ENCODE data around the gene RIC3. TPM values are rescaled to one million over a fixed set of nuclear protein-coding genes. Genes with fewer than 3 reads are reported as not detected.

The RIC3 gene
- total RNA-seq, 4 donors from 2014 or later: 2.7 to 14.1 (median 8.1) TPM

DNA sequence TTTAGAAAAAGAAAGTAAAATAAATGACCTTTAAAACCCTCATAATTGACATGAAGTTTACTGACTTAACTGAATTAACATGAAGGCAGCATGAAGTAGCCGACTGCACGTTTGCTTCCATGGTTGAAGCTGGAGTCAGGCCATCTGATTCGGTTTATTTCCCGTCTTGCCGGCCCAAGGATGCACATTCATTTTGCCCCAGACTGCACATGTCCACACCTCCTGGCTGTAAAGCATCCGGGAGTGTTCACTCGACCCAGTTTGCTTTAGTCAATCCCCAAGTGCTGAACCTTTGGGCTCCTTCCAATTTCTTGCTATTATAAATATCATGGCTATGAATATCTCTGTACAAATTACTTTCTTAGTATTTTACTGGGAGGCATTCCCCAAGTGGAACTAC, 105.5 kb downstream of the RIC3 start:
- TF ChIP-seq, protein P1, sequence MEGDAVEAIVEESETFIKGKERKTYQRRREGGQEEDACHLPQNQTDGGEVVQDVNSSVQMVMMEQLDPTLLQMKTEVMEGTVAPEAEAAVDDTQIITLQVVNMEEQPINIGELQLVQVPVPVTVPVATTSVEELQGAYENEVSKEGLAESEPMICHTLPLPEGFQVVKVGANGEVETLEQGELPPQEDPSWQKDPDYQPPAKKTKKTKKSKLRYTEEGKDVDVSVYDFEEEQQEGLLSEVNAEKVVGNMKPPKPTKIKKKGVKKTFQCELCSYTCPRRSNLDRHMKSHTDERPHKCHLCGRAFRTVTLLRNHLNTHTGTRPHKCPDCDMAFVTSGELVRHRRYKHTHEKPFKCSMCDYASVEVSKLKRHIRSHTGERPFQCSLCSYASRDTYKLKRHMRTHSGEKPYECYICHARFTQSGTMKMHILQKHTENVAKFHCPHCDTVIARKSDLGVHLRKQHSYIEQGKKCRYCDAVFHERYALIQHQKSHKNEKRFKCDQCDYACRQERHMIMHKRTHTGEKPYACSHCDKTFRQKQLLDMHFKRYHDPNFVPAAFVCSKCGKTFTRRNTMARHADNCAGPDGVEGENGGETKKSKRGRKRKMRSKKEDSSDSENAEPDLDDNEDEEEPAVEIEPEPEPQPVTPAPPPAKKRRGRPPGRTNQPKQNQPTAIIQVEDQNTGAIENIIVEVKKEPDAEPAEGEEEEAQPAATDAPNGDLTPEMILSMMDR (IDR thresholded peaks at IDR 0.05): no peak
- H3K4me3 ChIP-seq: no peak overlapping the region
- no peaks in the 10 kb centered on the region for H3K9me3 ChIP-seq
- peaks cover 0 to 42% (median 18%) of the 10 kb centered on the region in 3 donors for H3K4me1 ChIP-seq
- intact Hi-C loops (cut with DNase I): no loop called here
- DNase-seq: no peak
- H3K36me3 ChIP-seq: no peaks in the 10 kb centered on the region
- WGBS, 2 donors: 45 to 48% methylated on average over 7 of the region's 7 CpGs
- H3K27ac ChIP-seq: peak overlapping the region in 2 of 4 donors; percentile 66 to 84
- no peaks in the 10 kb centered on the region for H3K27me3 ChIP-seq

DNA sequence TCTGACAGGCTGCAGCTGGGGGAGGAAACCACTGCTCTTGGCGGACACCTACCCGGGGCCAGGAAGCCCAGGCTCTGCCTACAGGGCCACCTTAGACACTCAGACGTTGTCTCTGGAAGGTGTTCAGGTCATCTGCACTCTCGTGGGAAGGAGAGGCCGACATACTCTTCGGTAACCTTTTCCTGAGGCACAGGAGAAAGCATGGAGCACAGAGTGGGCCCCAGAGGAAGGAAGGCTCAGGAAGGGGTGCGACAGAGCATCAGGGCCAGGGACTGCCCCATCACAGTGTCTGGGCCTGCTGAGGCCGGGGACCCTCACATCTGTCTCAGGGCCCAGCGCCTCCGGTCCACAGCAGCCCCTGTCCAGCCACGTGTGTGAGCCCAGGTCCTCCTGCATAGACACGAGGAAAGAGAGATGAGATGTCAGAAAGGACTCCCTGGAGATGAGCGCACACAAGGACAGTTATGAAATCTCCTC, 106.0 kb downstream of the RIC3 start:
- no peak overlapping the region for H3K4me3 ChIP-seq
- no peak for DNase-seq
- no peaks in the 10 kb centered on the region for H3K36me3 ChIP-seq
- peaks cover 0 to 38% (median 14%) of the 10 kb centered on the region in 3 donors for H3K4me1 ChIP-seq
- intact Hi-C loops (cut with DNase I): no loop called here
- no peaks in the 10 kb centered on the region for H3K27me3 ChIP-seq
- 56 to 74% methylated on average over 2 to 10 of the region's 13 CpGs for WGBS, 2 donors
- H3K27ac ChIP-seq: peak overlapping the region in 3 of 4 donors; percentile 28 to 84 (median 66)
- no peak for TF ChIP-seq POLR2A (IDR thresholded peaks at IDR 0.05)
- TF ChIP-seq, protein P1 (IDR thresholded peaks at IDR 0.05): no peak
- no peaks in the 10 kb centered on the region for H3K9me3 ChIP-seq

DNA sequence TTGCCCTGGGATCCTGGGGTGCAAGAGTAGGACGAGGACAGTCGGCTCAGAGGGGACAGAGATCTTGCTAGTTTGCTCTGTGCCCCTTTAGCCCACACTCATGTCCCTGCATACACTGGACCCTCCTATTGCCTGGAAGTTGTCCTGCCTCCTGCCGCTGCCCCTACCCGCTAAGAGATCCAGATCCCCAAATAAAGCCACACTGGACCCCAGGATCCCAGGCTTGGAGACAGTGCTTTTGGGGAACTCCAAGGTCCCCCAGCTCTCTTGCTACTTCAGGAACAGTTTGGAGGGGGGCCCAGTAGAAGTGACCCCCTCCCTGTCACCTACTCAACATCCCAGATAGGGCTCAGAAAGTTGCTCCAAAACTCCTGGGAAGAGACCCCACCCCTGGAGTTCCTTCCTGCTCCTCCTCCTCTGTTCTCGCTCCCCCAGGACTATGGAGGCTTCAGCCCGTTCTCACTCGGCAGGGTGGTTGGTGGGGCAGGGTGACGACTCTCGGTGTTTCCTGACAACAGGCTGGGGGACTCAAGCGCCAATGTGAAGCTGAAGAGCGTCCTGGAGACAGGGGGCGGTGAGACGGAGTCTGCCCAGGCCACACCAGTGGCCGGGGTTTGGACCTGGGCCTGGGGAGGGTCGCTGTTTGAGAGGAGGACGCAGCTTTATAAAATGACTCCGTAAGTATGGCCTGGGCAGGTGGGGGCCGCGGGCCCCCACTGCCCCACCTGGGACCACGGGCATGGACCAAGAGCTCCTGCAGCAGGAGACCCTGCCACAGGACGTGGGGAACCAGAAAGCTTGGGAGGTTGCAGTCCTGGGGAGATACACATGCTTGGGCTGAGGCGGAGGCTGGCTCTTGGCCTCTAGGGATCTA, 107.0 kb downstream of the RIC3 start:
- intact Hi-C loops (cut with DNase I): no loop called here
- DNase-seq: no peak
- 77 to 87% methylated on average over 5 to 6 of the region's 22 CpGs for WGBS, 2 donors
- Histone ChIP-seq H3K4me1 (peaks cover 0 to 42% (median 22%) of the 10 kb centered on the region in 3 donors), H3K36me3 (no peaks in the 10 kb centered on the region), H3K4me3 (no peak overlapping the region), H3K27ac (peak overlapping the region in 1 of 4 donors; percentile 84), H3K9me3 (no peaks in the 10 kb centered on the region), H3K27me3 (no peaks in the 10 kb centered on the region)
- TF ChIP-seq, protein P1 (IDR thresholded peaks at IDR 0.05): no peak
- no peak for TF ChIP-seq POLR2A (IDR thresholded peaks at IDR 0.05)

DNA sequence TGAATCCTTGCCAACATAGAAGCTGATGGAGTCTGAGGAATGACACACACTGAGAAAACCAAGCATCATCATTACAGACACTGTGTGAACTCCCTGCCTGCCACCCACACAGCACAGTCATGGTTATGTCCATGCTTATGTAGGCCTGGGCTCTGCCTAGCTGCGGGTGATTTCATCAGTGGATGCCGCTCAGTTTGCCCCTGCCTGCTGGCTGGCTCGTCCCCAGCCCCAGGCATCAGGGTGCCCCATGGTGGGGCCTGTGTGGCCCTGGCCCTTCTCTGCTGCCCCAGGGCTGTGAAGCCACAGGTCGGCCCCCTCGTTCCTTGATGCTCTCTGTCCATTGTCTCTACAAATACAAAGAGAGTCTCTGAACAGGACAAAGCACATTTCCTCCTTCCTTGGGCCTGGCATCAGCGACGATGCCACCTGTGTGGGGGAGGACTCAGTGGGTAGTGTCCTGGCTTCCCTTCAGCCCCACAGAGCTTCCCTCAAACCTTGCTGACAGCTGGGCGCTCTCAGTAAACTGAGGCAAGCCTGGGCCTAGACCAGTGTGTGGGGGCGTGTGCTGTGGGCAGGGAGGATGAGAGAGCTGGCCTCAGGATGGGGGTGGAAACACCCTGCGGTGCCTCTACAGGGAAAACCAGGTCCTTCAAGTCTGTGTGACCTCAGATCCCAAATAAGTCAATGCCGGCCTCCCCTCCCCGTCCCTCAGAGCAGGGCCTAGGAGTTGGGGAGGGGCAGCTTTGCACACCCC, 107.8 kb downstream of the RIC3 start:
- H3K4me3 ChIP-seq: no peak overlapping the region
- peaks cover 0 to 43% (median 22%) of the 10 kb centered on the region in 3 donors for H3K4me1 ChIP-seq
- H3K27me3 ChIP-seq: no peaks in the 10 kb centered on the region
- H3K36me3 ChIP-seq: no peaks in the 10 kb centered on the region
- H3K27ac ChIP-seq: no peak overlapping the region
- TF ChIP-seq POLR2A (IDR thresholded peaks at IDR 0.05): no peak
- TF ChIP-seq, protein P1 (IDR thresholded peaks at IDR 0.05): no peak
- no peak for DNase-seq
- H3K9me3 ChIP-seq: no peaks in the 10 kb centered on the region
- WGBS, 2 donors: 57 to 100% methylated on average over 1 to 3 of the region's 12 CpGs
- intact Hi-C loops (cut with DNase I): no loop called here

Data from esophagus squamous epithelium (tissue), 5 donors.